Activated CD4-positive, alpha-beta T cell treated with anti-CD3 and anti-CD28 coated beads for 24 hours (primary cell): ENCODE results near the gene MIF4GD.
A peak's percentile ranks its signal among the peaks of the same experiment; 100 is the strongest.
"Not testable (repeated sequence)": the region's sequence is repeated elsewhere in the genome, so short reads cannot be mapped to it uniquely, and the experiment has no call there.

Experiments
- DNase-seq, 2 donors: peaks; one replicate each; pipeline ENCODE4 v3.0.0-alpha.2; 2020; ENCODE audit warnings: low read depth in 2 of 2

Gene MIF4GD

GRCh38 chr17:75270966-75271232 is at the start of gene MIF4GD:
TSS of gene MIF4GD (minus strand) at chr17:75271231. CDS start at chr17:75270195, 1,036 bp downstream.
- DNase-seq = no peak

- no peak for DNase-seq
Observed at GRCh38 chr17:75319904-75320691, 49.1 kb upstream of the MIF4GD start.

GRCh38 chr17:75318615-75319222 is 47.7 kb upstream of the MIF4GD start:
- no peak for DNase-seq

GRCh38 chr17:75318211-75318610 is 47.2 kb upstream of the MIF4GD start:
- DNase-seq = no peak

- no peak for DNase-seq
Observed at GRCh38 chr17:75317671-75318070, 46.6 kb upstream of the MIF4GD start.

- DNase-seq = no peak
Observed at GRCh38 chr17:75316253-75316652, 45.2 kb upstream of the MIF4GD start.

GRCh38 chr17:75315541-75316243 is 44.7 kb upstream of the MIF4GD start:
- no peak for DNase-seq

GRCh38 chr17:75313941-75314551 is 43.0 kb upstream of the MIF4GD start:
- no peak for DNase-seq

- DNase-seq = no peak
Observed at GRCh38 chr17:75308732-75309629, 38.0 kb upstream of the MIF4GD start.

GRCh38 chr17:75307957-75308731 is 37.1 kb upstream of the MIF4GD start:
- DNase-seq = no peak

- no peak for DNase-seq
Observed at GRCh38 chr17:75301502-75302206, 30.6 kb upstream of the MIF4GD start.

GRCh38 chr17:75301049-75301448 is 30.0 kb upstream of the MIF4GD start:
- DNase-seq = no peak

GRCh38 chr17:75300280-75300679 is 29.2 kb upstream of the MIF4GD start:
- no peak for DNase-seq

GRCh38 chr17:75295201-75296158 is 24.4 kb upstream of the MIF4GD start:
- peak in 1 of 2 donors; percentile 13 for DNase-seq

GRCh38 chr17:75292810-75293448 is 21.9 kb upstream of the MIF4GD start:
- not testable (repeated sequence) for DNase-seq

- peak; percentile 40 for DNase-seq
Observed at GRCh38 chr17:75289832-75290337, 18.9 kb upstream of the MIF4GD start.

- DNase-seq = peak; percentile 89 to 94
Observed at GRCh38 chr17:75289115-75289831, 18.2 kb upstream of the MIF4GD start, which contains the start of gene SLC25A19. TSS of gene SLC25A19 (minus strand) at chr17:75289433. CDS start at chr17:75286764, 2,669 bp downstream.
